Eye (tissue), 1 donor: ENCODE measurements around the gene ARL17B.
"Not testable (repeated sequence)": the region's sequence is repeated elsewhere in the genome, so short reads cannot be mapped to it uniquely, and the experiment has no call there.

ENCODE experiments used
- DNase-seq: peaks from one replicate; pipeline ENCODE4 v3.0.0-alpha.2; 2015

Gene ARL17B

DNA sequence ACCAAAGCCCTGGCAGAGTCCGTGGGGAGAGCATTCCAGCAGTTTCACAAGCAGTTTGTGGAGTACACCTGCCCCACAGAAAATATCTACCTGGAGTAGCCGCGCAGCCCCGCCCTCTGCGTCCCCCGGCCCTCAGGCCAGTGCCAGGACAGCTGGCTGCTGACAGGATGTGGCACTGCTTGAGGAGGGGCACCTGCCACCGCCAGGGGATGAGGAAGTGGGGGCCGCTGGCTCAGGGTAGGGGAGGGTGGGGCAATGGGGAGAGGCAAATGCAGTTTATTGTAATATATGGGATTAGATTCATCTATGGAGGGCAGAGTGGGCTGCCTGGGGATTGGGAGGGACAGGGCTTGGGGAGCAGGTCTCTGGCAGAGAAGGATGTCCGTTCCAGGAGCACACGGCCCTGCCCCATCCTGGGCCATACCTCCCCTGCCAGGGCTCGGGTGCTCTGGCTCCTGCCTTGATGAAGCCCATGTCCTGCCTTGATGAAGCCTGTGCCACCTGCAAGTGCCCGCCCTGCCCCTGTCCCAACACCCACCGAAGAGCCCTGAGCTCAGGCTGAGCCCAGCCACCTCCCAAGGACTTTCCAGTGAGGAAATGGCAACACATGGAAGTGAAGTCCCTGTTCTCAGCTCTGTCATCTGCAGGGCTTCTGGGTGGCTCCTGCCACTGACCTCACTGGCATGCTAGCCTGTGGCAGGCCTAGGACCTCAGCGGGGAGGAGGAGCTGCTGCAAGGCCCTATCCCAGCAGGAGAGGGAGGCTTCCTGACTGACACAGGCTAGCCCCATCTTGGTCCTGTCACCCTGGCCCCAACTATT lies 116.4 kb downstream of the ARL17B start:
- not testable (repeated sequence) for DNase-seq

DNA sequence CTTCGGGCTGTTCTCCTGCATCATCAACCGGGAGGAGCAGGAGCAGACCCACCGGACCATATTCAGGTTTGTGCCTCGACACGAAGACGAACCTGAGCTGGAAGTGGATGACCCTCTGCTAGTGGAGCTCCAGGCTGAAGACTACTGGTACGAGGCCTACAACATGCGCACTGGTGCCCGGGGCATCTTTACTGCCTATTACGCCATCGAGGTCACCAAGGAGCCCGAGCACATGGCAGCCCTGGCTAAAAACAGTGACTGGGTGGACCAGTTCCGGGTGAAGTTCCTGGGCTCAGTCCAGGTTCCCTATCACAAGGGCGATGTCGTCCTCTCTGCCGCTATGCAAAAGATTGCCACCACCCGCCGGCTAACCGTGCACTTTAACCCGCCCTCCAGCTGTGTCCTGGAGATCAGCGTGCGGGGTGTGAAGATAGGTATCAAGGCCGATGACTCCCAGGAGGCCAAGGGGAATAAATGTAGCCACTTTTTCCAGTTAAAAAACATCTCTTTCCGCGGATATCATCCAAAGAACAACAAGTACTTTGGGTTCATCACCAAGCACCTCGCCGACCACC lies 117.1 kb downstream of the ARL17B start:
- DNase-seq = not testable (repeated sequence)

DNA sequence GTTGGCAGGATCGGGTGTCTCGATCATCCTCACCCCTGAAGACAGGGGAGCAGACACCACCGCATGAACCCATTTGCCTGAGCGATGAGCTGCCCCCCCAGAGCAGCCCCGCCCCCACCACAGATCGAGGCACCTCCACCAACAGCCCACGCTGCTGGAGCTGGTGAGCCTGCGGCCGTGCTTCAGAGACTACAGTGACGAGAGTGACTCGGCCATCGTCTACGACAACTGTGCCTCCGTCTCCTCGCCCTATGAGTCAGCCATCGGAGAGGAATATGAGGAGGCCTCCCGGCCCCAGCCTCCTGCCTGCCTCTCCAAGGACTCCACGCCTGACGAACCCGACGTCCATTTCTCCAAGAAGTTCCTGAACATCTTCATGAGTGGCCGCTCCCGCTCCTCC lies 117.6 kb downstream of the ARL17B start:
- DNase-seq = not testable (repeated sequence)

DNA sequence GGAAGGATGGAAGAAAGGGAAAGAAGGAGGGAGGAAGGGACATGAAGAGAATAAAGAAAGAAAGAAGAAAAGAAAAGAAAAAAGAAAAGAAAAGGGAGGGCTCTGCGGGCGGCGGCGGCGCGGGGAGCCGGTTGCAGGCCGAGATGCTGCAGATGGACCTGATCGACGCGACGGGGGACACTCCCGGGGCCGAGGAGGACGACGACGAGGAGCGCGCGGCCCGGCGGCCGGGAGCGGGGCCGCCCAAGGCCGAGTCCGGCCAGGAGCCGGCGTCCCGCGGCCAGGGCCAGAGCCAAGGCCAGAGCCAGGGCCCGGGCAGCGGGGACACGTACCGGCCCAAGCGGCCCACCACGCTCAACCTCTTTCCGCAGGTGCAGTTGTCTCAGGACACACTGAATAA lies 118.1 kb downstream of the ARL17B start:
- not testable (repeated sequence) for DNase-seq

DNA sequence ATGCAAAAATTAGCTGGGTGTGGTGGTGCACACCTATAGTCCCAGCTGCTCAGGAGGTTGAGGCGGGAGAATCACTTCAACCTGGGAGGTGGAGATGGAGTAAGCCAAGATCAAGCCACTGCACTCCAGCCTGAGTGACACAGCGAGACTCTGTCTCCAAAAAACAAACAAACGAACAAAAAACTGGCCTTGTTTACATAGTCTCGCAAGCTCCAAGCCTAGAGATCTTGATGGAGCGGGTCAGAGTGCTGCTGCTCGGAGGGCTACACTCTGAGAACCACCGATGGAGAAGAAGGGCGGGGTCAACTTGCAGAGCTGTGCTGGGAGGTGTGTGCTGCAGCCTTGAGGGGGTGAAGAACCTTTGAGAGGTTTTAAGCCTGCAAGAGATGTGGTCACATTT lies 130.2 kb downstream of the ARL17B start:
- not testable (repeated sequence) for DNase-seq

DNA sequence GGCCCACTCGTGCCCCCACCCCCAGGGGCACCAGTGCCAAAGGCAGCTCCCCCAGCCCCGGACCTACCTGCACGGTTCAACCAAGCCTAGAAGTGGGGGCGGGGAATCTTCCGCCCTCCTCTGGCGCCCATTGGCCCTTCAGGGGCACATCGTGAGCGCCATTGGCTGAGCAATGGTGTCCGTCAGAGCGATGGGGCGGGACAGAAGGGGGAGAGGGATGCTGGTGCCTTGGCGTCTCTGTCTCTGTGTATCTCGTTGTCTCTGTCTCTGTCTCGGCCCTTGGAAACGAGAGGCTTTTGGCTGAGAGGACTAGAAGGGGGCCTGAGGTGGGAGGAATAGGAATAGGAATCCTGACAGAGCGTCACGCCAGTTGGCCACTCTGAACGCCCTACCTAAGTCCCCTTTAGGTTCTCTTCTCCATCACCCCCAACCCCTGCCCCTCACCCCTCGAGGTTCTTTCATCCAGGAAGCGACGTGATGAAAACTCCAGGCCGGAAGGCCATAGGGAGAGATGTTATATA lies 136.2 kb downstream of the ARL17B start:
- DNase-seq = peak; percentile 98

DNA sequence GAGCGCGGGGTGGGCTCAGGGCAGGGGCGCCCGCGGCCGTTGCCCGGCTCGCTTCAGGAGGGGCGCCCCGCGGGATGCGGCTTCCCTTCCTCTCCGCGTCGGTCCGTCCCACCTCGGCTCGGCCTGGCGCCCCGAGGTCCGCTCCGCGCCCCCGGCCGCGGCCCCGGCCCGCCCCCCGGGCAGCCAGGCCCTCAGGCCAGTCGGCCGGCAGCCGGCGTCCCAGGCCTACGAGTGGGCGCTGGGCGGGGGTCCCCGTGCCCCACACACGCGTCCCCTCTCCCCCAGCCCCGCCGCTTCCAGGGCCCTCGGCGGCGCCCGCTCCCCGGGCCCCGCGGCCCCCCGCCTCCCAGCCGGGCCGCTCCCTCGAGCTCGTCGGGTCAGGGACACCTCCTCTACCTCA lies 136.7 kb downstream of the ARL17B start:
- peak; percentile 46 for DNase-seq
